WERI-Rb-1 (cell line): ENCODE data around the gene TRAPPC3.

Experiments used
- DNase-seq: peaks from one replicate; pipeline ENCODE4 v3.0.0-alpha.2; 2020
- H3K27ac ChIP-seq: fragments of 250-450 bp; sonication (Bioruptor Pico); 2 replicates; pipeline ENCODE4 v1.5.1; 2020; ENCODE audit warnings: mild to moderate bottlenecking, moderate library complexity
- H3K27me3 ChIP-seq: fragments of 250-450 bp; sonication (Bioruptor Pico); 2 replicates; pipeline ENCODE4 v1.5.1; 2021; ENCODE audit warnings: mild to moderate bottlenecking, low read depth, moderate library complexity; ENCODE audit not compliant: insufficient read depth, severe bottlenecking
- H3K36me3 ChIP-seq: fragments of 250-450 bp; sonication (Bioruptor Pico); 2 replicates; pipeline ENCODE4 v1.5.1; 2020; ENCODE audit warnings: mild to moderate bottlenecking, moderate library complexity
- H3K4me3 ChIP-seq: 2 replicates; pipeline ENCODE4 v1.5.1; 2011; ENCODE audit warnings: low read depth, mild to moderate bottlenecking, control low read depth, low read length
- H3K9me3 ChIP-seq: fragments of 250-450 bp; sonication (Bioruptor Pico); 2 replicates; pipeline ENCODE4 v1.5.1; 2021; ENCODE audit warnings: mild to moderate bottlenecking, moderate library complexity; ENCODE audit not compliant: severe bottlenecking
- TF ChIP-seq, protein P1 (sequence below): IDR thresholded peaks from 2 replicates; pipeline ENCODE4 v1.5.1; 2011; ENCODE audit warnings: low read depth, mild to moderate bottlenecking, control low read depth, inconsistent platforms, low read length

The TRAPPC3 gene

DNA sequence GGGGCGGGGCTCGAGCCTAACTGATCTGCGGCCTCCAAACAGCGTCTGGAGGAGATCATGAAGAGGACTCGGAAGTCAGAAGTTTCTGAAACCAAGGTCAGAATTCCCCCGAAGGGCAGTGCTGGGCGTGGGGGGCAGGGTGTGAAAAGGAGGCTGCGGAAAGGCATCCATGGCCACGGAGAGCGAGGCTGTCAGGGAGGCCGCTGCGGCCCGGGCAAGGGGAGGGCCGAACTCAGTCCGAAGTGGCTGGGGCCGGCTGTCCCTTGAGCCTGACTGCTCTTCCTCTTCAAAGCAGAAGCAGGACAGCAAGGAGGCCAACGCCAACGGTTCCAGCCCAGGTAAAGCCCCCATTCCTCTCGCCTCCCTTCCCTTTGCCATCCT lies 29.9 kb upstream of the TRAPPC3 start:
- Histone ChIP-seq H3K27me3 (no peaks in the 10 kb centered on the region), H3K36me3 (peaks cover 75% of the 10 kb centered on the region), H3K9me3 (no peaks in the 10 kb centered on the region), H3K4me3 (no peak overlapping the region), H3K27ac (peak overlapping the region; percentile 36; the same call in 1 of the 2 replicates)
- no peak for DNase-seq
- TF ChIP-seq, protein P1, sequence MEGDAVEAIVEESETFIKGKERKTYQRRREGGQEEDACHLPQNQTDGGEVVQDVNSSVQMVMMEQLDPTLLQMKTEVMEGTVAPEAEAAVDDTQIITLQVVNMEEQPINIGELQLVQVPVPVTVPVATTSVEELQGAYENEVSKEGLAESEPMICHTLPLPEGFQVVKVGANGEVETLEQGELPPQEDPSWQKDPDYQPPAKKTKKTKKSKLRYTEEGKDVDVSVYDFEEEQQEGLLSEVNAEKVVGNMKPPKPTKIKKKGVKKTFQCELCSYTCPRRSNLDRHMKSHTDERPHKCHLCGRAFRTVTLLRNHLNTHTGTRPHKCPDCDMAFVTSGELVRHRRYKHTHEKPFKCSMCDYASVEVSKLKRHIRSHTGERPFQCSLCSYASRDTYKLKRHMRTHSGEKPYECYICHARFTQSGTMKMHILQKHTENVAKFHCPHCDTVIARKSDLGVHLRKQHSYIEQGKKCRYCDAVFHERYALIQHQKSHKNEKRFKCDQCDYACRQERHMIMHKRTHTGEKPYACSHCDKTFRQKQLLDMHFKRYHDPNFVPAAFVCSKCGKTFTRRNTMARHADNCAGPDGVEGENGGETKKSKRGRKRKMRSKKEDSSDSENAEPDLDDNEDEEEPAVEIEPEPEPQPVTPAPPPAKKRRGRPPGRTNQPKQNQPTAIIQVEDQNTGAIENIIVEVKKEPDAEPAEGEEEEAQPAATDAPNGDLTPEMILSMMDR: no peak

DNA sequence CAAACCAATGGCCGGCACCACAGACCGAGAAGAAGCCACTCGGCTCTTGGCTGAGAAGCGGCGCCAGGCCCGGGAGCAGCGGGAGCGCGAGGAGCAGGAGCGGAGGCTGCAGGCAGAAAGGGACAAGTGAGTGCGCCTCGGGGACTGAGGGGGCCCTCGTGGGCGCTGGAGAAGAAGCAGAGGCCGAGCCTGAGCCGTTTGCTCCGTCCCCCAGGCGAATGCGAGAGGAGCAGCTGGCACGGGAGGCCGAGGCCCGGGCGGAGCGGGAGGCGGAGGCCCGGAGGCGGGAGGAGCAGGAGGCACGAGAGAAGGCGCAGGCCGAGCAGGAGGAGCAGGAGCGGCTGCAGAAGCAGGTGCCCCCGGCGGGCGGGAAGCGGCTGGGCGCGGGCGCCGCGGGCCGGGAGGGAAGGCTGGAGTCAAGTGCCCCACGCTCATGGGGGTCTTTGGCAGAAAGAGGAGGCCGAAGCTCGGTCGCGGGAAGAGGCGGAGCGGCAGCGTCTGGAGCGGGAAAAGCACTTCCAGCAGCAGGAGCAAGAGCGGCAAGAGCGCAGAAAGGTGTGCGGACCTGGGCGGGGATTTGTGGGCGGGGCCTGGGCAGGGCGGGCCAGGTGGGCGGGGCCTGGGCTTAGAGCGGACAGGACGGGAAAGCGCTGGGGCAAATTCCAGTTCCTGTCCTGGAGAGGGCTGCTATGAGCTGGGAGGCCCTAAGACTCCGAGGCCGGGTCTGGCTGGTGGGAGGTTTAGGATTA lies 29.4 kb upstream of the TRAPPC3 start:
- H3K36me3 ChIP-seq: peaks cover 81% of the 10 kb centered on the region
- H3K27ac ChIP-seq: peak overlapping the region; percentile 78
- no peaks in the 10 kb centered on the region for H3K27me3 ChIP-seq
- H3K9me3 ChIP-seq: no peaks in the 10 kb centered on the region
- H3K4me3 ChIP-seq: no peak overlapping the region
- TF ChIP-seq, protein P1: no peak
- peak; percentile 84 for DNase-seq

- peak overlapping the region; percentile 78 for H3K27ac ChIP-seq
- peaks cover 85% of the 10 kb centered on the region for H3K36me3 ChIP-seq
Observed at GRCh38 chr1:36177589-36178431, 28.5 kb upstream of the TRAPPC3 start.

GRCh38 chr1:36176106-36176949 lies 27.0 kb upstream of the TRAPPC3 start:
- peaks cover 88% of the 10 kb centered on the region for H3K36me3 ChIP-seq
- H3K27me3 ChIP-seq: no peaks in the 10 kb centered on the region
- H3K9me3 ChIP-seq: no peaks in the 10 kb centered on the region
- TF ChIP-seq, protein P1: no peak
- no peak overlapping the region for H3K4me3 ChIP-seq
- no peak for DNase-seq
- no peak overlapping the region for H3K27ac ChIP-seq

More at GRCh38 chr1:36177589-36178431, 28.5 kb upstream of the TRAPPC3 start:
- H3K9me3 ChIP-seq: no peaks in the 10 kb centered on the region
- no peak for DNase-seq
- no peak overlapping the region for H3K4me3 ChIP-seq
- H3K27me3 ChIP-seq: no peaks in the 10 kb centered on the region
- TF ChIP-seq, protein P1: no peak

DNA sequence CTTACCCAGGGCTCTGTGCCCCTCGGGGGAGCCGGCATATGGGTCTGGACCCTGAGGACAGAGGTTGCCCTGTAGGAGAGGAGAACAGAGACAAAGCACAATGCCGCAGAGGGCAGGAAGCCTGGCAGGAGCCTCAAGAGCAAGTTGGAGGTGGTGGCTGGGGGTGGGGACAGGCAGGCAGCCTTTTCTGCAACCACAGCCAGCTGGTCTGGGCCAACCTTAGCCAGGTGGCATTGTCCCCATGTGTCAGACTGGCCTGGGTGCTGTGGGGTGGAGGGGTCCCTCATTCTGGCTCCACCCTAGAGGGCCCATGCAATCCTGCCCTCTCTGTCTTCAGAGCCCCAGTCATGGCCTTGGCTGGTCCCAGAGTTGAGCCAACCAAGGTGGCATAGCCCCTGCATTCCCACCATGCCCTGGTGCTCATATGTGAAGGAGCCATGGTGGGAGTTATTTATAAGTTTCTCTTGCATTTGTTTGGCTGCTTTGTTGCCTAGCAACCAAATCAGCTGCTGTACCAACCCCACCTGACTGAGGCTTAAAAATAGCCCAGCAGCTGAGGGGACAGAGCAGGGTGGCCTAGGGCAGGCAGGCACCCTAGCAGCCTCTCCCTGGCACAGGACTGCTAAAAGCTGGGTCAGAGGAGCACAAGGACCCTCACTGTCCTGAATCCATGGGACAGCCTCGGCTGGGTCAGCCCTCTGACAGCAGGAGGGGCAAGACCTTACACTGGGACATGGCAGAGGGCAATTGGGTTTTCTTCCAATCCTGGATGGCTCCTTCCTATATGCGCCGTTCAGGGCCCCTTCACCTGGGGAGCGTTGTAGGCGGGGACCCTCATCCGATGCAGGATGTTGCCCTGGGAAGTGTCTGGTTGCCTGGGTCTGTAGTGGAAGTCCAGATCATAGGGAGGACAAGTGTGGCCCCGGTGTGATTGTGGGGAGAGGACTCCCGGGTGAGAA lies 26.1 kb upstream of the TRAPPC3 start:
- no peak overlapping the region for H3K4me3 ChIP-seq
- no peak for DNase-seq
- H3K27ac ChIP-seq: no peak overlapping the region
- peaks cover 86% of the 10 kb centered on the region for H3K36me3 ChIP-seq
- TF ChIP-seq, protein P1: no peak
- H3K27me3 ChIP-seq: no peaks in the 10 kb centered on the region
- H3K9me3 ChIP-seq: no peaks in the 10 kb centered on the region
